Measurements from ENCODE around the gene RASSF4.
"Not testable (repeated sequence)": the region's sequence is repeated elsewhere in the genome, so short reads cannot be mapped to it uniquely, and the experiment has no call there.

RASSF4 gene

DNA sequence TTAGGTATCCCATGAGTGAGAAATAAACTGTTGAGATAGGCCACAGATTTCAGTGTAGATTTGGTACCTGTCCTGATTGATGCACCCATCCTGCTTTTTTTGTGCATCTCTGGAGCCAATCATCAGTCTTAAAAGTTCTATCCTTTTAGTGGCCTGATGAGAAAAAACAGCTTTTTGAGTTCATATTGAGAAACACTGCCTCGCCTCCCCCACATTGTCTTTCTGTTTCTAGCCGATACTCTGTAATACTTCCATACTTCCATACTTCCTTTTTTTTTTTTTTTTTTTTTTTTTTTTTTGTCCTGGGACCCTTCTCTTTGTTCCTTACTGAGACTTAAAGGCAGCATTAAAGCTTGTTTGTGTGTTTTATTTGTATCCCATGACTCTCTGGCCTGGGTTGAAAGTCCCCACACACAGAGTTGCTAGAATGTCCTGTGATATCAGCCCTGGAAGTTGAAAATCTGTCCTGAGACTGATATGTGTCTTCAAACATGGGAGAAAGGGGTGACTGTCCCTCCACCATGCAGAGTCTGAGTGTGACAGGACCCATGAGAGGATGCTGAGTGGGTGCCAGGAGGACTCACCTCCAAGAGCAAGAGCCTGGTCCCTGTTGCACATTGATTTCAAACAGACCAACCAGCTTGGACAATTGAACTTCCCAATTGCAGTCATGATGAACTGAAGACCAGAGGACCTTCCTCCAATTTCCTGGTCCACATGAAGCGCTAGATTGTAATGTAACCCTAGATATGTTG is 46.9 kb downstream of the RASSF4 start:
- DNase-seq, result no peak

DNA sequence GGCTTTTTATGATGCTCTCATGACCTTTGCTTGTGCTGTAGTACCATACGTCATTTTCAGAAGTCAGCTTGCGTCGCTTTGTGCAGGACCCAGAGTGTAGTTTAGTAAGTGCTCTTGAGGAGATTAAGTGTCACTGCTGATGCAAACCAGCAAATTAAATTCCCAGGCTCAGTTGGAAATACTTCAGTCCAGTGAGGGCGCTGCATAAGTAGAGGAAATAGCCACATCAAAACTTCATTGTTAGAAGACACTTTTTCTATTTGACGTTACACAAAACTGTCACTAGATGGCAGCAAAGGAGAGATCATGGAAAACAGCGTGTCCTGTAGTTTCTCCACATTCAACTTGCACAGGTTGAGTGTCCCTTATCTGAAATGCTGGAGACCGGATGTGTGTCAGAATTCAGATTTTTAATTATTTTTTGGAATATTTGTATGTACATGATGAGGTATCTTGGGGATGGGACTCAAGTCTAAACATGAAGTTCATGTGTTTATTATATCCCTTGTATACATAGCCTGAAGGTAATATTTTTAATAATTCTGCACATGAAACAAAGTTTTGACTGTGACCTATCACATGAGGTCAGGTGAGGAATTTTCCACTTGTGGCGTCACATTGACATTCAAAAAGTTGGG is 49.0 kb downstream of the RASSF4 start:
- DNase-seq, result no peak

DNA sequence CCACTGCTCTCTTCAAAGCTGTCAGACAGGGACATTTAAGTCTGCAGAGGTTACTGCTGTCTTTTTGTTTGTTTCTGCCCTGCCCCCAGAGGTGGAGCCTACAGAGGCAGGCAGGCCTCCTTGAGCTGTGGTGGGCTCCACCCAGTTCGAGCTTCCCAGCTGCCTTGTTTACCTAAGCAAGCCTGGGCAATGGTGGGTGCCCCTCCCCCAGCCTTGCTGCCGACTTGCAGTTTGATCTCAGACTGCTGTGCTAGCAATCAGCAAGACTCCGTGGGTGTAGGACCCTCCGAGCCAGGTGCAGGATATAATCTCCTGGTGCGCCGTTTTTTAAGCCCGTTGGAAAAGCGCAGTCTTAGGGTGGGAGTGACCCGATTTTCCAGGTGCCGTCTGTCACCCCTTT is 55.0 kb downstream of the RASSF4 start:
- DNase-seq, result not testable (repeated sequence)

DNA sequence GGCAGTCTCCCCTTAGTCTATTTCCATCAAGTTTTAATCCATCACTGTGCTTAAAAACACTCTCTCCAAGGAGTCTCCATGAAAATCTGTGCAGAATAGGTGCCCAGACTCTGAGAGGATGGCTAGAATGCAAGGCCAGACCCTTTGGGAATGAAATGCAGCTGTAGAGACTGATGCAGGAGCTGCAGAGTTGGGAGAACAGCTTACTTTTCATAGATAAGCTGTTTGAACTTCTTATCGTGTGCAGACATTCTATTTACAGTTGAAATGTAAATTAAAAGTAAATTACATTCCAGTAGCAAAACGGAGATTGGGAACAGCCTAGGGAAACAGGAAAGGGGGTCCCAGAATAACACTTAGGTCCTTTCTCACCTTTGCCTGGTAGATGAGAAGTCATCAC is 56.0 kb downstream of the RASSF4 start:
- DNase-seq, result no peak

DNA sequence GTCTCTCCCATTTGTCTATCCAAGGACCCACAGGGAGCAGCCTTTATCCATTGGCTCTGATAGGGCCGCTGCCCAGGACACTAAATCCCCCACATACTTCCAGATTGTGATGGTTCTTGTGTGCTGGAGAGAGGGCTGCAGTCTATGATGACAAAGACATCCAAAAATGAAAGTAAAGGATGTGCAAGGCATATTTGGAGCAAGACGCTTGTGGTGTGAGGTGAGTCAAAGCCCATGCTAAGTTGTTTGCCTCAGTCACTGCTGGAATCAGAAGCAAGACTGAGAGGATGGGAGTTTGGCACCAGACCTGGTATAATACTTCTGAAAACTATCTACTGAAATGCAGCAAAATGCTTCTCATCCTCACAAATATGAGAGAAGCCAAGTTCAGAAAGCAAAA is 63.8 kb downstream of the RASSF4 start:
- no peak for DNase-seq

DNA sequence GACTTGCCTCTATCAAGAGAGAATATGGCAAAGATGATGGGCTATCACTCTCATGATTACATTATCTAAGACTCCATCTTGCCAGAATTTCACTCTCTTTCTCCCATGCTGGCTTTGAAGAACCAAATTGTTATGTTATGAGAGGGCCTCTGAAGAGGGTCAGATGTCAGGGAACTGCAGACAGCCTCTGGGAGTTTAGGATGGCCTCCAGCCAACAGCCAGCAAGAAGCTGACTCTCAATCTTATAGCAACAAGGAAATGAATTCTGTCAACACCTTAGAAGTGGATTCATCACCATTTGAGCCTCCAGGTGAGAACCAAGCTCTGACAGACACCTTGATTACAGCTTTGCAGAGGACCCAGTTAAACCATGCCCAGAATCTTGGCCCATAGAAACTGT is 74.7 kb downstream of the RASSF4 start:
- DNase-seq, result no peak

DNA sequence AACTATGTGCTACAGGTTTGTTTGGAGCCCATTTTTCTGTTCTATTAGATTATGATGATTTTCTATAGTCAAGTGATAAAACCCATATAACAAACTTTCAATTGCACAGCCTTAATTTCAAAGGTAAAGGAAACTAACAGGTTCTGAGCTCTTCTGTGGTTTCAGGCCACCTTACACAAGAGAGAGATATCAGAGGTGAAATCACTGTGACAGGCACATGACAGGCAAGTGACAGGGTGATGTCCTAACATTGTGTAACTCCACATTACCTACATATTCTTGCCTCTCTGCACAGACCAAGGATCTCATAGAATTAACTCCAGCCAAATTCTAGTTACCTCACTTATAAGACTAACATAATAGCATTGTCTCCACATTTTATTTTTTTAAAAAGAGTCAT is 76.1 kb downstream of the RASSF4 start:
- DNase-seq, result no peak

DNA sequence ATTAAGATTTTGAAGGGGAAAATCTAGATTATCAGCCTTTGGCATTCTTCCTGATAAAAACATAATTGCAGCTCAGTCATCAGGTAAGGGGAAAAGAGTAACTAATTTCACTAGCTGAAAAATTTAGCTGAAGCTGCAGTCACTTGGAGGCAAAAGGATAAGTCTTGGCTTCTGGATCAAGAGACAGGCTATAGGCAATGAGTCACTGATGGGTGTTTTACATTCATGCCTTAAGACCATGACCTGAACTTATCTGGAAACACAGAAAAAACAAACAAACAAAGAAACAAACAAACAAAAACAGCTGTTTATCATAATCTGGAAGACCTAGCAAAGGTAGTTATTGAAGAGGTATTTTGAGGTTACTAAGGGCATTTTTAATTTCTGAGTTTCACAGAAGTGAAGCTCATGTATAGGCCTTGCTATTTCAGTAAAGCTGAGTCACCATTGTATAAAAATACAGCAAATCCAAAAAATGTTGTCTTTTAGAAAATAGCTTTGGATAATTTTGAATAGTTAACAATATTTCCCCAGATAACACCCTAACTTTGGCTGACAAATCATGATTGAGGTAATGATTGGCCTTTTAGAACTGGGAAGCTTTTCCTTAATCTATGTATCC is 81.4 kb downstream of the RASSF4 start:
- DNase-seq, result no peak

DNA sequence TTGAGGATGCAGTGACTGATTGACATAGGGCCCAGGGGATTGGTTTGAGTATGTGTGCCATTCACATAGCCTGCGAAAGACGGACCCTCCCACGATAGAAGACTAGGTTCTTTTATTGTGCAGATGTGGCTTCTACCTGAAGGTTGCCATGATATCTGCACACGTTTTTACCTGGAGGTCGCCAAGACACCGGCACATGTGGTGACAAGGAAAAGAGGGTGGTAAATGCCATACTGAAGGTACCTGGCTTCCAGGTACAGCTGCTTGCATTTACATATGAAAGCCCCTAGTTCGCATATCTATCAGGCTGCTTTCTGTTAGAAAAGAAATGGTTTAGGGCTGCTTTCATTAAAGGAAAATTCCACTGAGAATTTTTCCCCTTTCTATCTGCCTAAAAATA is 84.7 kb downstream of the RASSF4 start:
- DNase-seq, result no peak
